RCC 7860 (cell line): ENCODE measurements around the gene ZNF287.
"Not testable (repeated sequence)": the region's sequence is repeated elsewhere in the genome, so short reads cannot be mapped to it uniquely, and the experiment has no call there.

Experiments
- DNase-seq: peaks from one replicate; pipeline ENCODE4 v3.0.0-alpha.2; 2015; ENCODE audit warnings: low spot score
- FAIRE-seq: peaks from 2 replicates; lab custom pipeline; 2012; peaks lifted over from hg19 to GRCh38; lab: Jason Lieb, UNC

ZNF287 gene

GRCh38 chr17:16568541-16569357, at the start of gene ZNF287:
Gene ZNF287 (minus strand): TSS chr17:16569204. CDS start chr17:16567731, 1,473 bp downstream.
- FAIRE-seq (no peak), DNase-seq (peak; percentile 56)

DNA sequence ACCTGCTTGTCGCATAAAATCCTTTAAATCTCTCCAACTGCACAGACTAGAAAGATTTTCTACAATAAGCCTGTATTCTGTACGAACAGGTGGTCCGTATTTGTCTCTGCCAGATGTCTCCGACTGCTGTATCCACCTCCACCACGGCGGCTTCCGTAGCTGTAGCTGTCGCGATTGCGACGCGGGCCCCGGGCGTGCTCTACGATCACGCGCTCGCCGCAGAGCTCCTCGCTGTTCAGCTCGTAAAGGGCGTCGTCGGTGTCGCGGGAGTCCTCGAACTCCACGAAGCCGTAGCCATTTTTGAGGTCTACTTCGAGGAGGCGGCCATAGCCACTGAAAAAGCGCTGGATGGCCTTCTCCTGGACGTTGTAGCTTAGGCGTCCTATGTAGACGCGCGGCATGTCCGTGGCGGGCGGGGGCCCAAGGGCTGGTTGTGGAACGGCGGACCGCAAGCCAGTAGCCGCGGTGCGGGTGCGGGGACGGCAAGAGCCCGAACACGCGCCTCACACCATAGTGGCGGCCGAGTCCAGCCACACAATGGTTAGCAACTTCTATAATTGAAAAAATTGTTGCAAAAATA, 48.6 kb upstream of the ZNF287 start:
- FAIRE-seq, result no peak
- DNase-seq, result no peak

- DNase-seq (no peak), FAIRE-seq (no peak)
Observed at GRCh38 chr17:16599537-16599936, 30.5 kb upstream of the ZNF287 start.

DNA sequence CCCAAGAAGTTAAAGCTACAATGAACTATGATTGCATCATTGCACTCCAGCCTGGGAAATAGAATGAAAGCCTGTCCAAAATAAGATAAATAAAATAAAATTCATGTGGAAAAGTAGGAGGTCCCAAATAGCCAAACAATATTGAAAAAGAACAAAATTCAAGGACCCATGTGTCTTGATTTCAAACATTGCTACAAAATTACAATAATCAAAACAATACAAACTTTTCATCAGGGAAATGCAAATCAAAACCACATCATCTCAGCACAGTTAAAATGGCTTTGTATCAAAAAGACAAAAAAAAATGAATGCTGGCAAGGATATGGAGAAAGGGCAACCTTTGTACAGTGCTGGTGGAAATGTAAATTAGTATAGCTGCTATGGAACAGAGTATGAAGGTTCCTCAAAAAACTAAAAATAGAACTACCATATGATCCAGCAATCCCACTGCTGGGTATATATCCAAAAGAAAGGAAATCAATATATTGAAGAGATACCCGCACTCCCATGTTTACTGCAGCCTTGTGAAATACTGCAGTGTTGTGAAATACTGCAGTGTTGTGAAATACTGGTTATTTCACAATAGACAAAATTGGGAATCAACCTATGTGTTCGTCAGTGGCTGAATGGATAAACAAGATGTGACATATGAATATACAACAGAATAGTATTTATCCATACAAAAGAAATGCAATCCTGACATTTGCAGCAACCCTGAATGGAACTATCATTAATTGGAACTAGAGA, 24.5 kb upstream of the ZNF287 start:
- no peak for FAIRE-seq
- no peak for DNase-seq

- no peak for FAIRE-seq
- DNase-seq, result peak; percentile 60
Observed at GRCh38 chr17:16589097-16589969, 20.3 kb upstream of the ZNF287 start.

DNA sequence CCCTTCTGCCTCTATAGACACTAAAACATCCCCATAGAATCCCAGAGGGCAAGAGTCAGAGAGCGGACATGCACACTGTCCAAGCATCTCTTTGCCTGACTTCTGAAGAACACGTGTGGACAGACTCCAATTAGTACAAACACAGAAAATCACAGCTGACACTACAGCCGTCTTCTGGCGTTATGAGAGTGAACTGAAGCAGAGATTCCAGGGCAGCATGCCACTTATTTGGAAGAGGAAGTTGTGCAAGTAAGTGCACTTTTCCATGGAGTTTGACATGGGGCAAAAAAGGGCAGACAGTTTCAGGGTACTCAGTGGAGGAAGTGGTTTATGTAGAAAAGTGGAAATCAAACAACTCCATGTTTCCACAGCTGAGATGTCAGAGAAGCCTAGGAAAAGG, 16.8 kb upstream of the ZNF287 start:
- FAIRE-seq (no peak), DNase-seq (no peak)

GRCh38 chr17:16584273-16584995, 15.4 kb upstream of the ZNF287 start:
- peak; percentile 22 for DNase-seq
- no peak for FAIRE-seq

GRCh38 chr17:16583781-16584180, 14.8 kb upstream of the ZNF287 start:
- FAIRE-seq, result no peak
- DNase-seq, result no peak

GRCh38 chr17:16573466-16573865, 4.5 kb upstream of the ZNF287 start:
- DNase-seq (no peak), FAIRE-seq (no peak)

DNA sequence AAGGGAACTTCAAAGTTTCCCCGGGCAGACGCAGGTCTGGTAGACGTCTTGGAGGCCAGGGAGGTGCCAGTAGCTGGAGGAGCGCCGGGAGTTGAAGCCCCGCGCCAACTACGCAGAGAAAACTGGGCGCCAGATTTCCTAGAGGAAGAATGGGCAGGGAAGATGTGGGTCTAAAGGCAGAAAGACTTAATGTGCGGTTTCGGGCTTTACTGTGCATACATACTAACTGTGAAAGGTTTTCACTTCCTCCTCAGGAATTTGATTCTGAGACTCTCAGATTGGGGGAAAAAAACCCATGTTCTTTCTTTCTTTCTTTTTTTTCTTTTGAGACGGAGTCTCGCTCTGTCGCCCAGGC, 331 bp upstream of the ZNF287 start:
- DNase-seq, result no peak
- no peak for FAIRE-seq

- DNase-seq (no peak), FAIRE-seq (no peak)
Observed at GRCh38 chr17:16552637-16553045, 16.4 kb downstream of the ZNF287 start.

- FAIRE-seq, result no peak
- no peak for DNase-seq
Observed at GRCh38 chr17:16551878-16552636, 16.9 kb downstream of the ZNF287 start.

DNA sequence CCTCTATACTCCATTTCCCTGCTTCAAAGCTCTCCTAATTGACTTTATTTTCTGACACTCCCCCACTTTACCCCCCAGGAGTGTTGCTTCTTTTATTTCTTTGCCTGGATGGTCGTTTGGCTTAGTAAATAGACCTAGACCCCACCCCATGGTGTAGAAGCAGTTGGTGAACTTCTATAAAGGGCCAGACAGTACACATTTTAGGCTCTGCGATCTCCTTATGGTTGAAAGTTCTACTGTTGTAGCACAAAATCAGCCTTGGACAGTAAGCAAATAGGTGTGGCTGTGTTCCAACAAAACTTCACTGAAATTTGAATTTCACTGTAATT, 31.9 kb downstream of the ZNF287 start:
- DNase-seq (no peak), FAIRE-seq (no peak)

DNA sequence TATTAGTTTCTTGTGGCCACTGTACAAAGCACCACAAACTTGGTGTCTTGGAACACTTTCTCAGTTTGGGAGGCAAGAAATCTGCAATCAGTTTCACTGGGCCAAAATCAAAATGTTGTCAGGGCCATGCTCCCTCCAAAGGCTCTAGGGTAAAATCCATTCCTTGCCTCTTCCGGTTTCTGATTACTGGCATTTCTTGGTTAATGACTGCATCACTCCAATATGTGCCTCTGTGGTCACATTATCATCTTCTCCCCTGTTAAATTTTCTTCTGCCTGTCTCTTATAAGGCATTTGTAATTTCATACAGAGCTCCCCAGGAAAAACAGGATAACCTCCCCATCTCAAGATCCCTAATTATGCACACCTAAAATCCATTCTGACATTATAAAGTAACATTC, 34.8 kb downstream of the ZNF287 start:
- FAIRE-seq (no peak), DNase-seq (no peak)

GRCh38 chr17:16529906-16530305, 39.1 kb downstream of the ZNF287 start:
- no peak for FAIRE-seq
- no peak for DNase-seq

GRCh38 chr17:16527298-16527697, 41.7 kb downstream of the ZNF287 start:
- FAIRE-seq, result no peak
- DNase-seq, result no peak

GRCh38 chr17:16525556-16525955, 43.4 kb downstream of the ZNF287 start:
- DNase-seq, FAIRE-seq: not testable (repeated sequence)

DNA sequence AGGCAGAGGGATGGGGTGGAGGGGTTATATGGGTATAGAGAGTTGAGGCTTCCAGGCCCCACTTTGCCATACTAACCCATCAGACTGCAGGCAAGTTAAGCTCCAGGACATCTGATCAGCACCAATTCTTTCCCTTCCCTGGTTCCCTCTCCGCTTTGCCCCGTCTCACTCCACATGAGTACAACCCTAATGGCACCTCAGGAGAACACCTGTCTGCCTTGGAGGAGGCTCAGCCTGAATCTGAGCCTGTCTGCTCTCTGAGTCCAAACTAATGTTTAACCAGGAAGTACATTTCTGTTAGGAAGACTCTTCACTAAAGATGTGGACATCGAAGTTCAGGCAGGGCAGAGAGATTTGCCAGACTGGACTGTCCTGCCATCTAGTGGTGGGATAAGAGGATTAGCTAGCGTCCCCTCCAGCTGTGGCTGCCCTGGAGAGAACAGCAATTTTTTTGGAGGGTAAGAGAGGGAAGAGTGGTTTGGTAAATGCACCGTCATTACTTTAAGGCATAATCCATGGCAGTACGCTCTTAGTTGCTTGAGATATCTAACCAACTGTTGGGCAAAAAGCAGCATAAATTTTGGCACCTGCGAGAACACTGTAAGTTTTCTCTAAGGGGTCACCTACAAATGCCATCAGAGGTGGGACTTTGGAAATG, 47.8 kb downstream of the ZNF287 start:
- DNase-seq (peak; percentile 73), FAIRE-seq (peak; percentile 76)

GRCh38 chr17:16519021-16519420, 50.0 kb downstream of the ZNF287 start:
- DNase-seq (no peak), FAIRE-seq (no peak)
